Small intestine (tissue), 7 donors: ENCODE data around the gene ARHGAP8. TPM values are rescaled to one million over a fixed set of nuclear protein-coding genes. Genes with fewer than 3 reads are reported as not detected.
A peak's percentile ranks its signal among the peaks of the same experiment; 100 is the strongest.

ENCODE experiments used
- DNase-seq, 2 donors: peaks; one replicate each; pipeline versions ENCODE4 v3.0.0 to v3.0.0-alpha.2; 2013
- FAIRE-seq: peaks from 2 replicates; lab custom pipeline; 2012; peaks lifted over from hg19 to GRCh38; lab: Jason Lieb, UNC
- H3K27ac ChIP-seq, 3 donors: one replicate each; pipeline ENCODE4 v1.5.1; 2013; ENCODE audit warnings: low read length in 2 of 3, mild to moderate bottlenecking in 2 of 3, control low read depth in 1 of 3, inconsistent platforms in 1 of 3, low read depth in 1 of 3, moderate library complexity in 1 of 3
- H3K27me3 ChIP-seq, 3 donors: one replicate each; pipeline ENCODE4 v1.6.1; 2013; ENCODE audit warnings: low read length in 3 of 3, inconsistent platforms in 1 of 3; ENCODE audit not compliant: control insufficient read depth in 3 of 3, insufficient read depth in 3 of 3
- H3K36me3 ChIP-seq, 3 donors: one replicate each; pipeline ENCODE4 v1.6.1; 2013; ENCODE audit warnings: low read length in 3 of 3, inconsistent platforms in 1 of 3, low read depth in 1 of 3, mild to moderate bottlenecking in 1 of 3, moderate library complexity in 1 of 3; ENCODE audit not compliant: control insufficient read depth in 3 of 3, insufficient read depth in 2 of 3
- H3K4me1 ChIP-seq, 3 donors: one replicate each; pipeline ENCODE4 v1.6.1; 2013; ENCODE audit warnings: low read length in 2 of 3, inconsistent platforms in 1 of 3, low read depth in 1 of 3, mild to moderate bottlenecking in 1 of 3, moderate library complexity in 1 of 3; ENCODE audit not compliant: control insufficient read depth in 3 of 3, insufficient read depth in 2 of 3
- H3K4me3 ChIP-seq, 3 donors: one replicate each; pipeline ENCODE4 v1.5.1; 2013; ENCODE audit warnings: low read length in 3 of 3, control low read depth in 1 of 3, inconsistent platforms in 1 of 3, low read depth in 1 of 3, mild to moderate bottlenecking in 1 of 3, moderate library complexity in 1 of 3
- H3K9me3 ChIP-seq, 2 donors: one replicate each; pipeline ENCODE4 v1.6.1; 2013; ENCODE audit warnings: low read depth in 1 of 2, low read length in 1 of 2; ENCODE audit not compliant: control insufficient read depth in 2 of 2, insufficient read depth in 1 of 2
- WGBS, 3 donors: extraction: QIAGEN DNeasy Blood & Tissue Kit; methylation state at CpG; one replicate each; pipeline ENCODE4 v1.1.7; 2013; 5-methylcytosine and 5-hydroxymethylcytosine counted together
- polyA plus RNA-seq, 4 donors: library from polyadenylated mRNA; stranded (reverse) in 3 of 4; unstranded in 1 of 4; fragments of 200-250 nt in 3 of 4; fragments of 120-200 nt in 1 of 4; gene quantifications; one replicate each; pipeline versions ENCODE4 v1.2.1 to v1.2.3, GENCODE V29; 2013
- donor health status: healthy with polysubstance abuse.
- donor health status: control.
- donor health status: control.
- donor health status: Bipolar disorder and iron deficiency.
- donor health status: healthy.

Gene ARHGAP8
- polyA plus RNA-seq, 4 donors = 1.6 to 20.3 (median 9.3) TPM

GRCh38 chr22:44709881-44710392, 42.4 kb upstream of the ARHGAP8 start:
- Histone ChIP-seq H3K36me3 (peaks cover 2 to 46% (median 3%) of the 10 kb centered on the region in 3 donors), H3K27ac (peak overlapping the region in 2 of 3 donors; percentile 77 to 91), H3K9me3 (peaks cover 0 to 1% of the 10 kb centered on the region in 2 donors), H3K4me1 (peaks cover 13 to 26% (median 24%) of the 10 kb centered on the region in 3 donors), H3K27me3 (no peaks in the 10 kb centered on the region), H3K4me3 (peak overlapping the region in 1 of 3 donors; percentile 12)
- WGBS, 3 donors = 48 to 70% (median 53%) methylated on average over 11 to 12 of the region's 12 CpGs
- no peak for FAIRE-seq
- no peak for DNase-seq

GRCh38 chr22:44710474-44711240, 41.7 kb upstream of the ARHGAP8 start:
- peaks cover 3 to 51% (median 5%) of the 10 kb centered on the region in 3 donors for H3K36me3 ChIP-seq
- WGBS, 3 donors = 9 to 45% (median 17%) methylated on average over 23 of the region's 23 CpGs
- no peaks in the 10 kb centered on the region for H3K9me3 ChIP-seq
- peak overlapping the region; percentile 65 to 91 (median 77) for H3K27ac ChIP-seq
- DNase-seq = peak; percentile 82 to 95
- peaks cover 13 to 26% (median 24%) of the 10 kb centered on the region in 3 donors for H3K4me1 ChIP-seq
- peak overlapping the region in 1 of 3 donors; percentile 12 for H3K4me3 ChIP-seq
- no peaks in the 10 kb centered on the region for H3K27me3 ChIP-seq
- FAIRE-seq = no peak

DNA sequence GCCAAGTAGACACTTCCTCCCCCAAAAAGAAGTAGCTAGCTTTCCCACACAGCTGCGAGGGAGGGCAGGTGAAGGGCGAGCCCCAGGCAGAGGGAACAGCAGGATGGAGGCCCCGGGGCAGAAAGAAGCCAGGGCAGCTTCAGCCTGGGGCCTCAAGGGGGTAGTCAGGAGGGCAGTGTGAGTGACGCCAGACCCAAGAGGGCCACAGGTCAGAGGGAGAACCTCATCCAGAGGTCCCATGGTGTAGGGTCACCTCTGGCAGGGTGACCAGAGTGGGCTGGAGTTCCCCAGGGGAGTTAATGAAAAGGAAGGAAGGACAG, 41.2 kb upstream of the ARHGAP8 start:
- Histone ChIP-seq H3K27me3 (no peaks in the 10 kb centered on the region), H3K36me3 (peaks cover 3 to 56% (median 5%) of the 10 kb centered on the region in 3 donors), H3K9me3 (no peaks in the 10 kb centered on the region), H3K4me3 (no peak overlapping the region), H3K27ac (peak overlapping the region; percentile 65 to 79 (median 77)), H3K4me1 (peaks cover 13 to 26% (median 23%) of the 10 kb centered on the region in 3 donors)
- 6 to 37% (median 18%) methylated on average over 4 of the region's 4 CpGs for WGBS, 3 donors
- DNase-seq (no peak), FAIRE-seq (no peak)

DNA sequence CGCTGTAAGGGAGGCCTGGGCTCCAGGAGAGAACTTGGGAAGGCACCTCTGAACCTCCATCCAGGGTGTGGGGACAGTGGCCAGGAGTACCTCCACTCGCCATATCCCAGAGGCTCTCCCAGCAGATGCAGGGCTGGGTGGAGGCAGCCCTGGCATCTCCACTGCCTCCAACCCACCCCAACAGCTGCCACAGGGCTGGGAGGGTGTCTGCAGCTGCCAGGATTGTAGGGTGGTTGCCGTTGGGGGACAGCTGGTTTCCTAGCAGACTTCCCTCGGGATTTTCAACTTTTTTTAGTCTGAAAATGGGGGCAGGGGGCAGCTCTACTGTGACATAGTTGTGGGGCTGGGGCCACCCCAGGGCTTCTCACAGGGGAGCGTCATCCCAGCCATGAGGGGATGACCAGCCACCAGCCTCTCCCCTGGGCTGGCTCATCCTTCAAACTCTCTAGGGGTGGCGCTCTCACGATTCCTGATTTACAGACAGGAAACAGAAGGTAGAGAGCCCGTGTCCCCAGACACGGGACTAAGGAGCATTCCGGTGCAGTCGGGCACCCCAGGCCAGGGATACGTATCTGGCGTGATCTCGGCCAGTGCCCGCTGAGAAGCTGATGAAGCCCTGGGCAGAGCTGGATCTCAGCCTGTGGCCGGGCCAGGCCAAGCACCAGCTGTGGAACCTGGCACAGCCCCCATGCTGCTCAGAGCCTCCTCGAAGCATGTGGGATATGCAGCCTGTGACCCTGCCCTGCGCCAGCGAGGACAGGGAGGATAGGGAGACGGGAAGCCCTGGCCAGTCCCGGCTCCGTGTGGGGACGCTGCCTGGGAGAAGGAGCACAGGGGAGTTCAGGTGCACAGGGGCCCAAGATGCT, 40.5 kb upstream of the ARHGAP8 start:
- Histone ChIP-seq H3K4me3 (no peak overlapping the region), H3K9me3 (no peaks in the 10 kb centered on the region), H3K27ac (peak overlapping the region; percentile 65 to 79 (median 77)), H3K4me1 (peaks cover 13 to 26% (median 20%) of the 10 kb centered on the region in 3 donors), H3K27me3 (no peaks in the 10 kb centered on the region), H3K36me3 (peaks cover 3 to 59% (median 5%) of the 10 kb centered on the region in 3 donors)
- DNase-seq (no peak), FAIRE-seq (no peak)
- 72 to 81% (median 73%) methylated on average over 22 to 23 of the region's 23 CpGs for WGBS, 3 donors

GRCh38 chr22:44712962-44713361, 39.4 kb upstream of the ARHGAP8 start:
- peaks cover 13 to 26% (median 18%) of the 10 kb centered on the region in 3 donors for H3K4me1 ChIP-seq
- no peak for FAIRE-seq
- 84 to 90% (median 89%) methylated on average over 7 to 8 of the region's 8 CpGs for WGBS, 3 donors
- no peak for DNase-seq
- H3K27me3 ChIP-seq = no peaks in the 10 kb centered on the region
- no peak overlapping the region for H3K27ac ChIP-seq
- peaks cover 0 to 54% (median 8%) of the 10 kb centered on the region in 3 donors for H3K36me3 ChIP-seq
- H3K9me3 ChIP-seq = no peaks in the 10 kb centered on the region
- H3K4me3 ChIP-seq = no peak overlapping the region

- Histone ChIP-seq H3K36me3 (peaks cover 0 to 51% (median 8%) of the 10 kb centered on the region in 3 donors), H3K9me3 (no peaks in the 10 kb centered on the region), H3K27ac (peak overlapping the region in 1 of 3 donors; percentile 22), H3K27me3 (no peaks in the 10 kb centered on the region), H3K4me3 (no peak overlapping the region), H3K4me1 (peaks cover 13 to 30% (median 13%) of the 10 kb centered on the region in 3 donors)
- FAIRE-seq = no peak
- 67 to 83% (median 75%) methylated on average over 17 to 18 of the region's 18 CpGs for WGBS, 3 donors
- DNase-seq = no peak
Measured at GRCh38 chr22:44714703-44715350, 37.5 kb upstream of the ARHGAP8 start.

GRCh38 chr22:44718418-44718817, 34.0 kb upstream of the ARHGAP8 start:
- no peak for DNase-seq
- H3K4me3 ChIP-seq = no peak overlapping the region
- no peak for FAIRE-seq
- H3K36me3 ChIP-seq = peaks cover 0 to 61% (median 8%) of the 10 kb centered on the region in 3 donors
- no peaks in the 10 kb centered on the region for H3K9me3 ChIP-seq
- 76 to 88% (median 85%) methylated on average over 3 of the region's 3 CpGs for WGBS, 3 donors
- no peak overlapping the region for H3K27ac ChIP-seq
- no peaks in the 10 kb centered on the region for H3K27me3 ChIP-seq
- H3K4me1 ChIP-seq = peaks cover 0 to 11% (median 0%) of the 10 kb centered on the region in 3 donors
